Dendritic cell treated with granulocyte-macrophage colony-stimulating factor and Interleukin-4, amounts not matched to agents 40 ng/mL and 50 ng/mL, for 4 days (primary cell): ENCODE results near the gene MAP3K7.

Source experiments
- H3K27ac Mint-ChIP-seq: one replicate; pipeline ENCODE4 v1.8.0; 2022; ENCODE audit warnings: mild to moderate bottlenecking, mixed read lengths
- H3K27me3 Mint-ChIP-seq: one replicate; pipeline ENCODE4 v1.8.0; 2022; ENCODE audit warnings: mild to moderate bottlenecking, mixed read lengths
- H3K36me3 Mint-ChIP-seq: one replicate; pipeline ENCODE4 v1.8.0; 2022; ENCODE audit warnings: low read depth, mixed read lengths
- H3K4me1 Mint-ChIP-seq: one replicate; pipeline ENCODE4 v1.8.0; 2022; ENCODE audit warnings: low read depth, mixed read lengths
- H3K4me3 Mint-ChIP-seq: one replicate; pipeline ENCODE4 v1.8.0; 2022; ENCODE audit warnings: mild to moderate bottlenecking, moderate library complexity, mixed read lengths
- H3K9me3 Mint-ChIP-seq: one replicate; pipeline ENCODE4 v1.8.0; 2022; ENCODE audit warnings: mixed read lengths
- intact Hi-C: fragments of 100-400 bp; cut with micrococcal nuclease; formaldehyde crosslinking; loops from one replicate; pipeline ENCODE4 v1.15.0; 2022

MAP3K7 gene

GRCh38 chr6:90586836-90587638, at the start of gene MAP3K7:
Gene MAP3K7 (minus strand): TSS chr6:90587072. CDS start chr6:90586883, 189 bp downstream.
- H3K4me1 Mint-ChIP-seq, result peaks cover 22% of the 10 kb centered on the region
- peaks cover 15% of the 10 kb centered on the region for H3K27me3 Mint-ChIP-seq
- intact Hi-C loops, result loop anchor here (5.0 kb wide), 1 partner anchor 760 kb away; the partner anchor contains the start of gene CASP8AP2
- peaks cover 13% of the 10 kb centered on the region for H3K36me3 Mint-ChIP-seq
- peak within 1 kb of the TSS; percentile 98 for H3K27ac Mint-ChIP-seq
- H3K4me3 Mint-ChIP-seq, result peak within 1 kb of the TSS; percentile 90
- no peaks in the 10 kb centered on the region for H3K9me3 Mint-ChIP-seq

DNA sequence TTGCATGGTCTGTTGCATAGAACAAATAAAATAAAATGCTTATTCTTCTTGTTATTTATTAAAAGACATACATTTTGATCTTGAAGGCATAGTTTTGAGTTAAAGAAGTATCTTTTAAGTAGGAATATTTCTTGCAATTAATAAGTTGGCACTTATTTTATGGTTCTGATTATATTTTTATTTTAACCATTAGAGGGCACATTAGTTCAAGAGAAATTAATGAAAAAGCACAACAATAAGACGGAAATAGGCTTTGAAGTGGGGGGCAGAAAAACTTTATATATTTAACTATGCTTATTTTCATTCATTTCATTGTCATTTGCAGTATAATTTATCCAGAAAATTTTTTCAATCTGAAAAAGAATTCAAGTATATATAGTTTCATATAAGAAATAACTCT, 44.2 kb upstream of the MAP3K7 start:
- no peaks in the 10 kb centered on the region for H3K36me3 Mint-ChIP-seq
- H3K4me3 Mint-ChIP-seq, result no peak overlapping the region
- H3K27ac Mint-ChIP-seq, result no peak overlapping the region
- no peaks in the 10 kb centered on the region for H3K9me3 Mint-ChIP-seq
- H3K27me3 Mint-ChIP-seq, result no peaks in the 10 kb centered on the region
- no peaks in the 10 kb centered on the region for H3K4me1 Mint-ChIP-seq
- intact Hi-C loops, result no loop called here

GRCh38 chr6:90621581-90621980, 34.7 kb upstream of the MAP3K7 start:
- Mint-ChIP-seq H3K9me3 (peaks cover 22% of the 10 kb centered on the region), H3K27ac (no peak overlapping the region), H3K36me3 (no peaks in the 10 kb centered on the region), H3K4me3 (no peak overlapping the region), H3K4me1 (no peaks in the 10 kb centered on the region), H3K27me3 (peaks cover 13% of the 10 kb centered on the region)
- intact Hi-C loops, result no loop called here

DNA sequence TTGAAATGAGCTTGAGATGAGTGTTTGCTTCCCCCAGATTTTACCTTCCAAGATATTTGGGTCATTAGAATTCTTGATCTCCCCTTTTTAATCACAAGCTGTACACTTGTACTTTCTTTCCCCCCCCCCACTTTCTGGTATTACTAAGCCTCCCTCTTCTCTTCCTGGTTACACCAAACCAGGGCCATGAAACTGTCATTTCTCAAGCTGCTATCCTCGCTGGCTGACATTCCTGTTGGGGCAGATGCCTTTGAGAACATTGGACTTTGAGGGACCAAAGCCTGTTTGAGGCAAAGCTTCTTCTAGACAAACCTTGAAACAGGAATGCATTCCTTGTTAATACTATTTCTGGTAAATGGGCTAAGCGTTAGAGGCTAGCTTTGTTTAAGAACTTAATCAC, 32.3 kb upstream of the MAP3K7 start:
- H3K4me1 Mint-ChIP-seq, result no peaks in the 10 kb centered on the region
- H3K9me3 Mint-ChIP-seq, result peaks cover 9% of the 10 kb centered on the region
- H3K27ac Mint-ChIP-seq, result no peak overlapping the region
- intact Hi-C loops, result no loop called here
- H3K4me3 Mint-ChIP-seq, result no peak overlapping the region
- no peaks in the 10 kb centered on the region for H3K36me3 Mint-ChIP-seq
- peaks cover 14% of the 10 kb centered on the region for H3K27me3 Mint-ChIP-seq

- Mint-ChIP-seq H3K4me3 (no peak overlapping the region), H3K4me1 (peaks cover 16% of the 10 kb centered on the region), H3K27me3 (peaks cover 48% of the 10 kb centered on the region), H3K36me3 (no peaks in the 10 kb centered on the region), H3K9me3 (no peaks in the 10 kb centered on the region), H3K27ac (no peak overlapping the region)
- intact Hi-C loops, result no loop called here
Measured at GRCh38 chr6:90612313-90612680, 25.4 kb upstream of the MAP3K7 start.

- no peaks in the 10 kb centered on the region for H3K9me3 Mint-ChIP-seq
- H3K36me3 Mint-ChIP-seq, result no peaks in the 10 kb centered on the region
- peaks cover 48% of the 10 kb centered on the region for H3K27me3 Mint-ChIP-seq
- H3K4me1 Mint-ChIP-seq, result peaks cover 16% of the 10 kb centered on the region
- H3K27ac Mint-ChIP-seq, result no peak overlapping the region
- intact Hi-C loops, result no loop called here
- H3K4me3 Mint-ChIP-seq, result peak overlapping the region; percentile 67
Measured at GRCh38 chr6:90611543-90612312, 24.9 kb upstream of the MAP3K7 start.

GRCh38 chr6:90610751-90611542, 24.1 kb upstream of the MAP3K7 start:
- H3K27me3 Mint-ChIP-seq, result peaks cover 52% of the 10 kb centered on the region
- H3K9me3 Mint-ChIP-seq, result no peaks in the 10 kb centered on the region
- no peak overlapping the region for H3K27ac Mint-ChIP-seq
- peaks cover 16% of the 10 kb centered on the region for H3K4me1 Mint-ChIP-seq
- intact Hi-C loops, result no loop called here
- H3K4me3 Mint-ChIP-seq, result peak overlapping the region; percentile 67
- H3K36me3 Mint-ChIP-seq, result no peaks in the 10 kb centered on the region

GRCh38 chr6:90610301-90610750, 23.5 kb upstream of the MAP3K7 start:
- Mint-ChIP-seq H3K4me1 (peaks cover 16% of the 10 kb centered on the region), H3K27me3 (peaks cover 52% of the 10 kb centered on the region), H3K27ac (no peak overlapping the region), H3K4me3 (peak overlapping the region; percentile 67), H3K36me3 (no peaks in the 10 kb centered on the region), H3K9me3 (no peaks in the 10 kb centered on the region)
- intact Hi-C loops, result no loop called here

DNA sequence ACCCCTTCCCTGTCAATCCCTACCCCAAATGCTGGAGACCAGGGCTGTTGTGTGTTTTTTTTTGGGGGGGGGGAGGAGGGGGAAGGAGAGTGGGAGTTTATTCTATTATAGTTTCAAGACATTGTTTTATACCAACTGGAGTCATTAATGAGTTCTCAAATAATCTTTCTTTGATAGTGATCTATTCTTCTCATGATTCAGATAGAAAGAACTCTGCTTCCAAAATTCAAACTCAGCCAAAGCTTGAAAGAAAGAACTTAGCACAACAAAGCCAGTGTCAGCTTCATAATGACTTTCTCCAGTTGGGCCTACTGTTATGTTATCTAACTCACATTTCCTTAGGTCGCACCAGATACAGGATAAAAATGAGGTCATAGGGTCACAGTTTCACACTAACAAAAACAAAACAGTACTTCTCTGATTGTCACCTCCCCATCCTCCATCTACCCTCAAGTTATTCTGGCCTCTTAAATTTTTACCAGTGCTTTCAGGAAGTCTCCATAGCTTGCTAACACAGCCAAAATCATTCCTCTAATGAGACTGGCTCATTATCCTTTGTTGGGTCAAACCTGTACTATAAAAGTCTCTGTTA, 19.0 kb upstream of the MAP3K7 start:
- no peak overlapping the region for H3K4me3 Mint-ChIP-seq
- no peak overlapping the region for H3K27ac Mint-ChIP-seq
- peaks cover 35% of the 10 kb centered on the region for H3K27me3 Mint-ChIP-seq
- H3K36me3 Mint-ChIP-seq, result no peaks in the 10 kb centered on the region
- intact Hi-C loops, result no loop called here
- H3K9me3 Mint-ChIP-seq, result no peaks in the 10 kb centered on the region
- peaks cover 9% of the 10 kb centered on the region for H3K4me1 Mint-ChIP-seq

DNA sequence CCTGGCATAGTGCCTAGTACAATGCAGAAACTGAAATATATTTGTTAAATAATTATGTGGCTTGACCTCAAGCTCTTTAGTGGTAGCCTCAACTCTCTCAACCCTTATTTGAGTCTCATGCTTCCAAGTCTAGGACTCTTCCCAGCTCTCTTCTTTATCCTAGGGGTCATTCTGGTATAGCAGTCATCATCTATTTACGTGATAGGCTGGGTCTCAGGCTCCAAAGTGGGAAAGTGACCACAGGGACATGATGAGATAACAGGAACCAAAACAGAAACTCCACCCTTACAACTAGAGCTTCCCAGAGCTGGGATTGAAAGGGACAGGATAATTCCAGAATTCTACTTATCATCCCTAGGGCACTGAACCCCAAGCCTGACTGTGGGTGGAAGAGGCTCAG, 17.7 kb upstream of the MAP3K7 start:
- no peak overlapping the region for H3K27ac Mint-ChIP-seq
- H3K27me3 Mint-ChIP-seq, result peaks cover 24% of the 10 kb centered on the region
- intact Hi-C loops, result no loop called here
- no peak overlapping the region for H3K4me3 Mint-ChIP-seq
- H3K9me3 Mint-ChIP-seq, result no peaks in the 10 kb centered on the region
- no peaks in the 10 kb centered on the region for H3K36me3 Mint-ChIP-seq
- no peaks in the 10 kb centered on the region for H3K4me1 Mint-ChIP-seq

DNA sequence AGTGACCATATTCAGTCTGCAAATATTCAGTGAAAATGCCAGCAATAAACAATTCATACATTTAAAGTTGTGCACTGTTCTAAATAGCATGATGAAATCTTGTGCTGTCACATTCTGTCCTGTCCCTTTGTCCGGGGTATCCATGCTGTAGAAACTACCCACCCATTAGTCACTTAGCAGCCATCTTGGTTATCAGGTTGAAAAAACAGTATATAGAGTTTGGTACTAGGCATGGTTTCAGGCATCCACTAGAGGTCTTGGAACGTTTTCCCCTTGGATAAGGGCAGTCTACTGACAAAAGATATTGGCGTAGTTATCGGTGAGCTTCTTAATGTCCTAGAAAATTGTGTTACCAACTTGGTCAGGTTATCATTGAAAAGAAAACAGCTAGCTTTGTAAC, 12.3 kb upstream of the MAP3K7 start:
- intact Hi-C loops, result no loop called here
- peaks cover 19% of the 10 kb centered on the region for H3K27me3 Mint-ChIP-seq
- no peak overlapping the region for H3K4me3 Mint-ChIP-seq
- H3K9me3 Mint-ChIP-seq, result no peaks in the 10 kb centered on the region
- H3K4me1 Mint-ChIP-seq, result no peaks in the 10 kb centered on the region
- no peak overlapping the region for H3K27ac Mint-ChIP-seq
- no peaks in the 10 kb centered on the region for H3K36me3 Mint-ChIP-seq

DNA sequence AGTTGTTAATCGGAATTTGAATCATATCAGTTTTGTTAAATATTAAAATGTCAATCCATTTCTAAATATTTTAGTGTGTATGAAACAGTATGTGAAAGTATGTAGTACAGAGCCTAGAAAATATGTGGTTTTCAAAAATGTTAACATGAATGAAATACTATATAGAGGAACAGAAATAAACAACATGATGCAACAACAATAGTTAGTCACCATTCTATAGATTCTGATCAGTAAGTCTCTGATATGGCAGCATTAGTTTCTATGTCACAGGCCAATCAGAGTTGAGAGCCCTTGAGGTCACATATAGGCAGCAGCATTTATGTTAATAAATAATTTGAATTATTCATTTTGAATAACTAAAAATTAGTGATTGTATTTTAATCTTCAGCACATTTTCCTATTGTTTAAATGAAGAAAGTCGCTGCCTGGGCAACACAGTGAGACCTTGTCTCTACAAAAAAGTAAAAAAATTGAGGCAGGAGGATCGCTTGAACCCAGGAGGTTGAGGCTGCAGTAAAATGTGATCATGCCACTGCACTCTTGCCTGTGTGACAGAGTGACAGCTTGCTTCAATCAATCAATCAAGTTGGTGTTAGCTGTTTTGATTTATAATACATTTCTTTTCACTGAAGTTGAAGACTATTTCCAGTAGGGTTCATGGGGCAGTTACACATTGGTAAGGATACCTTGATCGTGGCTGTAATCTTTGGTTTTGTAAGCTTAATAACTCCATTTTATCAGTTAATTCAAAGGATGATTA, 11.5 kb upstream of the MAP3K7 start:
- peaks cover 22% of the 10 kb centered on the region for H3K27me3 Mint-ChIP-seq

GRCh38 chr6:90596967-90597539, 10.2 kb upstream of the MAP3K7 start:
- Mint-ChIP-seq H3K36me3 (no peaks in the 10 kb centered on the region), H3K27me3 (peaks cover 23% of the 10 kb centered on the region), H3K9me3 (no peaks in the 10 kb centered on the region), H3K4me3 (no peak overlapping the region), H3K27ac (no peak overlapping the region), H3K4me1 (no peaks in the 10 kb centered on the region)
- intact Hi-C loops, result no loop called here

More for the DNA sequence above, 11.5 kb upstream of the MAP3K7 start:
- H3K9me3 Mint-ChIP-seq, result no peaks in the 10 kb centered on the region
- no peaks in the 10 kb centered on the region for H3K36me3 Mint-ChIP-seq
- no peak overlapping the region for H3K4me3 Mint-ChIP-seq
- no peak overlapping the region for H3K27ac Mint-ChIP-seq
- intact Hi-C loops, result no loop called here
- H3K4me1 Mint-ChIP-seq, result no peaks in the 10 kb centered on the region
